Measurements from ENCODE around the gene SLC13A4. TPM values are rescaled to one million over a fixed set of nuclear protein-coding genes. Genes with fewer than 3 reads are reported as not detected.

Gene SLC13A4
- polyA plus RNA-seq, 3 donors = 1.2 to 1.7 (median 1.4) TPM

DNA sequence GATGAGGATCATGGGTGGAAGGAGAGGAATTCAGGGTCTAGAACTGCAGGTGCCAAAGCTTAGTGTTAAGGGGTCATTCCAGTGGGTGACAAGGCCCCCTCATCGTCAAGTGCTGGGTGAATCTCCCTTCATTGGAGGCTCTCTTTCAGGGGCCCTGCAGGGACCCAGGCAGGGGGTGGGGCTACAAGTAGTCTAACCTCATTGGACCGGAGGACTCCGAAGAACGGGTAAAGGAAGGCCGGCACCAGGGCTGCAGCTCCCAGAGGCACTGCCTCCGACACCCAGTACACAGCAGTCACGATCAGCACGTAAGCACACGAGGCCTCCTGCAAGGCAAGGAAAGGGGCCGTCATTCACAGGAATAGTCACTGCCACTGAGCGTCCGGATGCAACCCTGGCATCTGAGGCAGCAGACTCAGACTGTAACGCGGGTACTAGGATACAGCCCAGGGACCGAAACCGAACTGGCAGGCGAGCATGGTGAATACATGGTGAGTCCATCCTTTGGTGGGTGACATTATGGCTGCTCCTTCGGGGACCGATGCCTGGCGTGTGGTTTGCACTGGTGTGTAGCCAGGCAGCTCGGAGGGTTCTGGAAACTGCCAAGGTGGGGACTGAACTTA is 6.7 kb downstream of the SLC13A4 start:
- no peak for DNase-seq (ENCODE audit: low read depth in 3 of 3, low spot score in 2 of 3)

DNA sequence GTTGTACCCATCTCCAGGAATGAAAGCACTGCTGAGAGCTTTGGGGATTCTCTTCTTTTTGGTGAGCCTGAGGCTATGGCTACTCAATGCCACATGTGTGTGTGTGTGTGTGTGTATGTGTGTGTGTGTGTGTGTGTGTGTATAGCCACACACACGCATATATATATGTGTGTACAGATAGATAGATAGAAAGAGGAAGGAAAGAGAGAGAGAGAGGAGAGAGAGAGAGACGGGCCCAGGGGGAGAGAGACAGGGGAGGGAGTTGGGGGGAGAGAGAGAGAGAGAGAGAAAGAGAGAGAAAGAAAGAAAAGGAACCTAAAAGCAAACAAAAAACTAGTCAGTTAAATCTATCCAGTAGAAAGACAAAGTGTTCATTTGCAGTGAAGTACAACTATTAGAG is 8.3 kb downstream of the SLC13A4 start:
- DNase-seq (ENCODE audit: low read depth in 3 of 3, low spot score in 2 of 3) = no peak

DNA sequence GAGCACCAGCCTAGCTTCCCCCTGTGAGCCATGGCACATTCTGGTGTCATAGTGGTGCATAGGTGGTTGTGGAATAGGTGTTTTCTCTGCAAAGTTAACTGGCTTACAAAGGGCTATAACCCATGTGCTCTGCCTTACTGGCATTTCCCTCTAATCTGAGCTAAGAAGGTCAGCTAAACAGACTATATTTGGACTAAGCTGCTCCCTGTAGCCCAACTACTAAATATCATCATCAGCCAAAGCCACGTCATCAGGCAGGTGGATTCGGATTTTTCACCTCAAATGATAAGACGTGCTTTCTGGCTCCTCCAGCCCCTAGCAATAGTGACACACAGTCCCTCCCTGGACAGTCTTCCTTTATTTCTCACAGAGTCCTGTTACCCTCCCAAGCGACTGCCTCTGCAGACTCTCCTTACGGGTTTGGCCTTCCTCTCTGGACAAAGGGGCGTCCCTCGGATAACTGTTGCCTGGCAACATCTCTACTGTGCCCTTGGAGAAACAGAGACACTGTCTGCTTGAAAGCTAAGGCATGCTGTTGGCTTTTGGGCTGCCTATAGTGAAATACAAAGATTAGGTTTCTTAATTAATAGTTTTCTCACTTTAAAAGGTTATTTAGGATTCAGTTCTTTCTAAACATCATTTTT is 9.1 kb downstream of the SLC13A4 start:
- DNase-seq (ENCODE audit: low read depth in 3 of 3, low spot score in 2 of 3) = no peak

DNA sequence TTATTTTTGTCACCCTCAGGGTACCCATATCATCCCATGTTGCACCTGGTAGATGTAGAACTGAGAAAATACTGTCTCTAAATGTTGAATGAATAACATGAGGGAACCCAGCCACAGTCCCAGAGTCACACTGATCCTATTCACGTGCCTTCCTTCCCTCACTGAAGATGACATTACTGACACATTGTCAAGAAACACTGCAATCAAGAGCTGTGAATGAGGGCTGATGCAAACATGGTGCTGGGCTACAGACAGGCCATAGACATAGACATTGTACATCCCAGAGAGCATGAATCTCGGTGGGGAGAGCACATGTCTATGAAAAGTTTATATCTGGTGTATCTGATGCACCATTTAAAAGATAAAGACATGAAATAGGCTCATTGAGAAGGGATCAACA is 9.8 kb downstream of the SLC13A4 start:
- no peak for DNase-seq (ENCODE audit: low read depth in 3 of 3, low spot score in 2 of 3)

DNA sequence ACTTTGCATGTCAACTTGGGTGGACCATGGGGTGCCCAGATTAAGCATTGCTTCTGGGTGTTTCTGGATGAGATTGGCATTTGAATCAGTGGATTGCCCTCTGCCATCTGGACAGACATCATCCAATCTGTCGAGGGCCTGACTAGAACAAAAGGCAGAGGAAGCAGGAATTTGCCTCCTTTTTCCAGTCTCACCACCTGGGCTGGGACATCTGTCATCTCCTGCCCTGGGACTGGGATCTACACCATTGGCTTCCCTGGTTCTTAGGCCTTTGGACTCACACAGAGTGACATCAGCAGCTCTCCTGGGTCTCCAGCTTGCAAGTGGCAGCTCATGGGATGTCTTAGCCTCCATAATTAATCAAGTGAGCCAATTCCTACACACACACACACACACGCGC is 10.3 kb downstream of the SLC13A4 start:
- DNase-seq (ENCODE audit: low read depth in 3 of 3, low spot score in 2 of 3) = no peak

DNA sequence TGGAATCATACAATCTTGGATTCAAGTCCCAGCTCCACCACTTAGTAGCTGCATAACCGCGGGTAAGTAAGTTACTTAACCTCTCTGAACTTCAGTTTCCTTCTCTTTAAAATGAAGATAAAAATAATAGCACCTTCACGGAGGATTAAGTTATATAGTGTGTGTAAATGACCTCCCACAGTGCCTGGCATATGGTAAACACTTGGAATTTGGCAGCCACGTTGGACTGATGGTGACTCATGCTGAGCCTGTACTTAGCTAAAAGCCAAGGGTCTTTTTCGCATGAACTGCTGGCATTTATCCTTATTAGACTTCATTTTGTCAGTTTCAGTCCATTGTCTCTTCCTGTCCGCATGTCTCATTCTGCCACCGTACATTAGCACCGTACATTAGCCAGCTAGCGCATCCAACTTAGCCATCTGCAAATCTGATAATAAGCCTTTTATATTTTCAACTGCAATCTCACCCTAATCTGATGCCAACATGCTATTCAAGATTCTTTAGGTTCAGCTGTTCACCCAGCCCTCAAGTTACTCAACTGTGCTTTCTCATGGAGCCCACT is 11.2 kb downstream of the SLC13A4 start:
- DNase-seq (ENCODE audit: low read depth in 3 of 3, low spot score in 2 of 3) = no peak

DNA sequence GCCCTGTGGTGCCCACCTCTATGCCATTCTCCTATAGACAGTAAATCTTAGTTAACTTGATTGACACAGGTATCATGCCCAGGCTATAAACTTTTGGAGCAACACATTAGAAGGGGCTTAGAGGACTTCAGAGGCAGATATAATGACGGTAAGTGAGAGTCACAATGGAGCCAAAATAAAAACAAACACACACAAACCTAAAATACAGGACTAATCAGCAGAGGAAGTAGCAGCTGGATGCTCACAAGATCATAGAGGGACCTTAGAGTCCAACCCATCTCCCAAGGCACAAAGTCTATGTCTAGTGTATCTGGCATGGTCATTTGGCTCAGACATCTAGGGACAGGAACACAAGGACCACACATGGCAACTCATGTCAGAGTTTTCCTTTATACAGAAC is 12.3 kb downstream of the SLC13A4 start:
- no peak for DNase-seq (ENCODE audit: low read depth in 3 of 3, low spot score in 2 of 3)

DNA sequence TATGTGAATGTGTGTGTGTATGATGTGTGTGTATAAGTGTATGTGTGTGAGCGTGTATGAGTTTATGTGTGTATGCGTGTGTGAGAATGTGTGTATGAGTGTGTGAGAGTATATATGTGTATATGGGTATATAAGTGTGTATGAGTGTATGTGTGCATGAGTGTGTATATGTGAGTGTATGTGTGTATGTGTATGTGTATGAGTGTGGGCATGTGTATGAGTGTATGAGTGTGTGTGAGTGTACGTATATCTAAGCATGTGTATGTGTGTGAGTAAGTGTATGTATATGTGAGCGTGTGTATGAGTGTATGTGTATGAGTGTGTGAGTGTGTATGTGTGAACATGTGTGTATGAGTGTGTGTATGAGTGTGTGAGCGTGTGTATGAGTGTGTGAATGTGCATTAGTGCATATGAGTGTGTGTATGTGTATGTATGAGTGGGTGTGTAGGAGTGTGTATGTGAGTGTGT is 12.9 kb downstream of the SLC13A4 start:
- DNase-seq (ENCODE audit: low read depth in 3 of 3, low spot score in 2 of 3) = no peak

DNA sequence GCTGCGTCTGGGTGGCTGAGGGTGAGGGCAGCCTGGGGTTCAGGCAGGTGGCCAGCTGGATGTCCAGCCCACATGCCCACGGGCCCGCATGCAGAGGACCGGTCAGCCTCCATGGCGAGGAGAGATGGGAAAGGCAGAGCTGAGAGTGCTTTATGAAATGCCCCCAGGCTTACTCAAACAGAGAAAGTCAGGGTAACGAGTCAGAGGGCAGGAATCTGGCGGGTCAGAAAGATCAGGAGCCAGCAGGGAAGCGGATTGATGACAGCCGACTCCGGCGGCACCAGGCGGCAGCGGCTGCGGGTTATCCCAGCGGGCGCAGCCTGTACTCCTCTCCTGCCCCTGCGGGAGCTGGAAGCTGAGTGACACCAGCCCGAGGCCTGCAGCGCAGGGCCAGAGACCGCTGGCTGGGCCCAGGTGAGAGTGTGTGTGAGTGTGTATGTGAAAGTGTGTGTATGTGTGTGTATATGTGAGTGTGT is 13.4 kb downstream of the SLC13A4 start:
- no peak for DNase-seq (ENCODE audit: low read depth in 3 of 3, low spot score in 2 of 3)

DNA sequence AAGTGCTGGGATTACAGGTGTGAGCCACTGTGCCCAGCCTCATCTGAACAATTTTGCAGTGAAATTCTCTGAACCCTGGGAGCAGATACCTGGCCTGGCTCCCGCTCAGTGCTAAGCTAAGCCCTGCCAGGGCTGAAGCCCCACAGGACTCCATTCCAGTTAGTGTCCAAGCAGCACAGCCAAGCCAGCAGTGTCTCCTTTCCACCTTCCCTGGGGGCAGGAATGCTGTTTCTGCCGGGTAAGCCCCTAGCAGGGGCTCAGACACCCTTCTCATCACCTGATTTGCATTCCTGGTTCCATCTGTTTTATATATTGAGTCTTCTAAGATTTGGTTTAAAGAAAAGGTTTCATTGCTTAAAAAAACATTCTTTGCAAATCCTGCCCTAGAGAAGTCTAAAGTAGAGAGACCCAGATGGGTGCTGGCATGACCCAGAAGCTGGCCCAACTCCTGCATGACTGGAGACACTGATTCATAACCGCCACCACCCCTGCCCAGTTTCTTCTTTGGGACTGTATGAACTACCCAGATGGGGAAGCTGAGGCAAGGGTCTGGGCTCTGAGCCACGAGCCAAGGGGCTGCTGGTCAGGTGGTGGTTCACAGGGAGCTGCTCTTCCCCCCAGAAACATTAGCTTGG is 14.0 kb downstream of the SLC13A4 start:
- no peak for DNase-seq (ENCODE audit: low read depth in 3 of 3, low spot score in 2 of 3)

DNA sequence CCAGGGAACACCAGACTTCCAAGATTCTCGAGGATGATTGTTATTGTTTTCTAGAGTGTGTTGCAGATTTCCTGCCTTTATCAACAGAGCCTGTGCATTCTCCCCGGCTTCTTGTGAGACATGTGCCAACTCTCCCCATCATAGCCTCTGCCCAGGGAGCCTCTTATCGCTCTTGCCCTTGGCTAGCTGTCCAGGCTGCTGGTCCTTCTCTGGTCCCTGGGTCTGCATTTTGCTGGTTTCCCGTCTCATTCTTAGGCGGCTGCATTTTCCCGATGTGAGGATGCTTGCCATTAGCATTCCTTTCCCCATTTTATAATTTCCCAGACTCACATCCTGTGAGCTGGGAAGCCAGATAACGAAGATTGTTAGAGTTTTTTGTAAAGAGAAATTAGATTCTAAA is 15.2 kb downstream of the SLC13A4 start:
- no peak for DNase-seq (ENCODE audit: low read depth in 3 of 3, low spot score in 2 of 3)

DNA sequence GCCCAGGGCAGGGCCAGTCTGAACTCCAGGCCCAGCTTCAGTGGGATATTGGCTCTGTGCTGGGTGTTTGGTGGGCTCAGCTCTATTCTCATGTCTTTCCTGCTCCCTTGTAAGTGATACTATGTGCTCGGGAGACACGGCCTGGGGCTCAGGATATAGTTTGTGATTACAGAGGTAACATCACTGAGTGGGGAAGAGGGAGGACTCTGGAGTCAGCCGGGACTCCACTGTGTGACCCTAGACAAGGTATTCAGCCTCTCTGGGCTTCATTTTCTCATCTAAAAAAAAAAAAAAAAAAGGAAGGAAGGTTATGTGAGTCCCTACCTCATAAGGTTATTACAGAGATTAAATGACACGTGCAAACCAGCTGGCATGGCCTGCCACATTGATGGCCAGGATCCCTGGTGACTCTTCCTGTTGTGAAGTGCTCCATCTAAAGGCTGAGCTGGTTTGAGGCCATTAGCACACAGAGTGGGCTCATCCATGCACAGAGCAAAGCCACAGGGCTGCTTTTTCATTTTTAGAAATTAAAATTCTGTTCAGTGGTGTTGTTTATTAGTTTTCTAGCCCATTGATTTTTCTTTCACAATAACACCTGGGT is 15.7 kb downstream of the SLC13A4 start:
- DNase-seq (ENCODE audit: low read depth in 3 of 3, low spot score in 2 of 3) = no peak

DNA sequence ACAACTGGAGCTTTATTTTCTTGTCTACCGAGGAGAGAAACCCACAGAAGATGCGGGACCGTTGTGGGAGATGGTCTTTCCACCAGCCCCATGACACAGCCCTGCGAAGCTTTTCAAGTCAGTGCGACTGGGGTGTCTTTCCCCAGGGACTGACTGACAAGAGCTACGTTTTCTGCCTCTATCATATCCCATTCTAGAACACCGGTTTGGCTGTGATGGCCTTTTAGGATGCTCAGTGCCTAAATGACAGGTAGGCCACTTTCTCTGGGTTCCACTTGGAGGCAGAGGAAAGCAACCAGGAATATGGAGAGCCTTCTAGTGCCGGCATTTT is 16.9 kb downstream of the SLC13A4 start:
- DNase-seq (ENCODE audit: low read depth in 3 of 3, low spot score in 2 of 3) = no peak

DNA sequence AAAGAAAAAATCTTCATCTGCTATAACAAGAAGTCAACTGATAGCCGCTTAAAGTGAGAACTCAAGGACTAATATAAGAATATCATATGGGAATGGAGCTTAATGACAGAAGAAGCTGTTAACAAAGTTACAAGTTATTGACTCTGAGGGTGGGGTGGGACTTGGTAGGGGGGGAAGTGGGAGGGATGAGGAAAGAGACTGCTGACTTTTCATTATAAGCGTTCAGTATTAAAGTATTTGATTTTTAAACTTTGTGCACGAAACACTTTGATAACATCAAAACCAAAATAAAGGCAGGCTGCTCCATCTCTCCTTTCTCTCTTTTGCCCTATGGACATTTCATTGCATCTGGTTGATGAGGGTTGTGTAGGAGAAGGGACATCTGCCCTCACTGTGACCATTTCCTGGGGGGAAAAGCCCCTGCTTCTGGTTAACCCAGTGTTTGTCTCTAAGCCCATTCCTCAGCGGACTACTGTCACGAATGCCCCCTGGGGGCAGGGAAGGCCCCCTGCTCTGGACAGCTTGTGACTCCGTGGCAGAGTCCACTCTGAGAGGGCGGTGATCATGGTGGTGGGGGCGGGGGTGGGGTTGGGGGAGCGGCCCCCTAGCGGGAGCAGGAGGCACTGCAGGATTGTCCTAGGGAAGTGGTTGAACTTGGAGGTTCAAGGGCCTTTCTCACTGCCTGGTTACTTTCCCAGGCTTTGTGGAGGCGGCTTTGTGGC is 17.4 kb downstream of the SLC13A4 start:
- DNase-seq (ENCODE audit: low read depth in 3 of 3, low spot score in 2 of 3) = no peak

DNA sequence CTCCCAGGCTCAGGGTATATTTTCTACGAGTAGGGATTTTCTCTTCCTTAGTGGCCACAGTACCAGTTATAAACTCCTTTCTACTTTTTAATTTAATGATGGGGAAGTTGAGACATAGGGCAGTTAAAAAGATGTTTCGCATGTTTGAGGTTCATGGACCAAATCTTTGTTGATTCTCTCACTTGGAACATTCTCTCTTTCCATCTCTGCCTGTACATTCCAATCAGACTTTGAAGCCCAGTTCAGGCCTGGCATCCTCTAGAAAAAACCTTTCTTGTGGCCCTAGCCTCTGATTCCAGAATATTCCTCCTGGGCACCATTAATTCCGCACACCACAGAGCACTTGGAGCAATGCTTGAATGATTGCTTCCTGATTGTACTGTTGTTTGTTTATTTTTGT is 18.5 kb downstream of the SLC13A4 start:
- DNase-seq (ENCODE audit: low read depth in 3 of 3, low spot score in 2 of 3) = no peak

DNA sequence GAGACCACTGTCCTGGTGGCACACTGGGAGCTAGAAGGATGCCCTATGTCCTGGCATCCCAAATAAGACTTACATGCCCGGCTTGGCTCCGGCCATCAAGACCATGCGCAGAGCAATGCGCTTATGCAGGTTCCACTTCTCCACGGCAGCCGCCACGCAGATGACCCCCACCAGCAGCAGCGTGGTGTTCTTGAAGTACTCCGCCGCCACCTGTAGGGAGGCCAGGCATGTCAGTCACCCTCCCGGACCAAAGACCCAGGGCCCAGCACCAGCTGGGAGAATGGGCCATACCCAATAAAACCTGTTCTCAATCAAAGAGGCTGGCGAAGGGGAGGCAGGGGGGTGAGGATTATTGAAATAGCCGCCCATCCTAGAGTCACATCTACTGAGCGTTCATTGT is 19.9 kb downstream of the SLC13A4 start:
- no peak for DNase-seq (ENCODE audit: low read depth in 3 of 3, low spot score in 2 of 3)

DNA sequence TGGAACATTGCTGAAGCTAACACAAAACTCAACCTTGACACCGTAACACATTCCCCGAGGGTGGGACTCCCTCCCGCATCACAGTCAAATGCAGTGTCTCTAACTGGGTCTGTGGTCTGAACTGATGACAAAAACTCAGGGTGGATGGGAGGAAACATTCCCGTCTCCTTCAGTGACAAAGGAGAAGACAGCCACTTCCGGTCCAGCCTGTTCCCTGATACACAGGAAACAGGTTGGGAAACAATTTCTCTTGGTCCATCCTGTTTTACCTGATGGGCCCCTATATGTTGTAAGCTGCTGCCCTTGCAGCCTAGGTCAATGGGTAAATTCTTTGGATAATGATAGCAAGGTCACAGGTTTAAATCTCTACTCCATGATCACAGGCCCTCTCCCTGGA is 20.4 kb downstream of the SLC13A4 start:
- no peak for DNase-seq (ENCODE audit: low read depth in 3 of 3, low spot score in 2 of 3)

DNA sequence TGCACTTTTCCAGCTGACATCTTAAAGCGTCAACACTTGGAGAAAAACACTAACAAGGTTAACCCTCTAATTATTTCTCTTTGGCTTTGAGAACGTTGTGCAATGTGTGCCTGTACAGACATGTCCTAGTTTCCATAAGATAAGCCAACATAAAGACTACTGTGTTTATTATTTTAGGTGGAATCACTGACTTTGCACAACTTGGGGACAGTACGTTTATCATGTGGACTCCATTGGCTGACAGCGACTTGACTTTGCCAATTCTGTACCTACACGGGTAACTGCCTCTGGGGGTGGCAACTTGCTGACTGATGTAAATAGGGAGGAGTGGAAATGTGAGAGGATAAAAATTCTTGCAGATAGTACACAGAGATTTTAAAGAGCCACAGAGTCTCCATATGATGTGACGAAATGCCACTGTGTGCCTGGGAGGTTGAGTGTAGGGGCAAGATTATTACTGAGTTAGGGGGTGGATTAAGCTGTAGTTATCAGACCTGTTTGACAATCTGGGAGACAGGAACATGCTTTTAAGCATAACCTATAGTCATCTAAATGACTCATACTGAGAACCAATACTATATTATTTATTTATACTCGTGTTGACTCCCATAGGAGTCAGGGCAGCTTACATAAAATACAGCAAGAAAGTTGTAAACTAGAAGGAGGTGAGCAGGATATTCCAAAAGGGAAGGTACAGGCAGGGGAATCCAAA is 21.0 kb downstream of the SLC13A4 start:
- DNase-seq (ENCODE audit: low read depth in 3 of 3, low spot score in 2 of 3) = no peak

DNA sequence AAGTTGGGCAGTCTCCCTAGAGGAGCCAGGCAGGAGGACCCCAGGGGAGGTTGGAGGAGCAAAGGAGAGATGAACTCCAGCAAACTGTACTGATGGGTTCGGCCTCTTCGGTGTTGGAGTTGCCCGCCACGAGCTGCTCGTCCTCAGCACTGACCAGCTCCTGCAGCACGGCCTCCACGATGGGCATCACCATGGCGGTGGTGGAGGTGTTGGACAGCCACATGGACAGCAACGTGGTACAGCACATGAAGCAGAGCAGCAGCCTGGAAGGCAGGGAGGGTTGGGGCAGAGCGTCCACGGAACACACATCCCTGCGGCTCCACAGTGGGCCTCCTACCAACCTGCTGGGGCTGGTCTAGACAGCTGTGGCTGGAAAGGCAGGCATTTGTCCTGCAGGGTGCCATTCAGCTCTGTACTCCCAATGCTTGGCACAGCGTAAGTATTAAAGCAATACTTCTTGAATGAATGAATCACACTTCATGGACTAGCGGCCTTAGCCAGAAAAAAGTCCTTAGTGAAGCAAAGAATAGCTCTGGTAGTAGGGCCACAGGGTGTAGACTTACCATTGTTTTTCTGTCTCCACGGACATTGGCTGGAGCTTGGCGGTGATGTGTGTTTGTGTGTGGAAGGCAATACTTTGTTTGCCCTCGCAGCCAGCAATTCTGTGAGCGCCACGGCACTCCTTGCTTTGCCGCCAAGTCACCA is 21.8 kb downstream of the SLC13A4 start:
- DNase-seq (ENCODE audit: low read depth in 3 of 3, low spot score in 2 of 3) = no peak

DNA sequence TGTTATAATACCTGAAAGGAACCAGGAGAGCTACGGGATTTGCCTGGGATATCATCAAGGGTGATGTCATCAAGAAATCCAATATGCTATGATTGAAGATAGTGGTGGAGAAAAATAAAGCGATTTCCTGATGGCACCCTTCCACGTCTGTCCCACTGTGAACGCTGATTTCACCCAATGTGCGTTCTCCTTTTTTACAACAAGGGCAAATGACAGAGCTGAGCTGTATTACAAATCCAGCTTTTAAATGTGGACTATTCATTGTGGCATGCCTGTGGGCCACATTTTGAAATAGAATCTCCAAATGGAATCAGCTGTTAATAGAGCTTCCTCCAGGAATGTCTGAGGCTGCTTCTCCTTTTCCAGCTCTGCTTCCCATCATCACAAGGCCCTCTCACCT is 23.3 kb downstream of the SLC13A4 start:
- no peak for DNase-seq (ENCODE audit: low read depth in 3 of 3, low spot score in 2 of 3)
